NCI-H2196 (cell line): Measurements from ENCODE around the gene CCDC183.
"Not testable (repeated sequence)": the region's sequence is repeated elsewhere in the genome, so short reads cannot be mapped to it uniquely, and the experiment has no call there.

Source experiments
- DNase-seq: peaks from one replicate; lab custom pipeline; 2025; ENCODE audit not compliant: unreplicated experiment; lab: John Stamatoyannopoulos, UW

Gene CCDC183

GRCh38 chr9:136796238-136796774 lies at the start of gene CCDC183:
Gene CCDC183, plus strand, starts transcription at chr9:136796338. Its CDS starts 60 bp downstream, at chr9:136796398.
- no peak for DNase-seq

- DNase-seq = no peak
These were observed 49.5 kb upstream of the CCDC183 start for GRCh38 chr9:136746621-136747020.

DNA sequence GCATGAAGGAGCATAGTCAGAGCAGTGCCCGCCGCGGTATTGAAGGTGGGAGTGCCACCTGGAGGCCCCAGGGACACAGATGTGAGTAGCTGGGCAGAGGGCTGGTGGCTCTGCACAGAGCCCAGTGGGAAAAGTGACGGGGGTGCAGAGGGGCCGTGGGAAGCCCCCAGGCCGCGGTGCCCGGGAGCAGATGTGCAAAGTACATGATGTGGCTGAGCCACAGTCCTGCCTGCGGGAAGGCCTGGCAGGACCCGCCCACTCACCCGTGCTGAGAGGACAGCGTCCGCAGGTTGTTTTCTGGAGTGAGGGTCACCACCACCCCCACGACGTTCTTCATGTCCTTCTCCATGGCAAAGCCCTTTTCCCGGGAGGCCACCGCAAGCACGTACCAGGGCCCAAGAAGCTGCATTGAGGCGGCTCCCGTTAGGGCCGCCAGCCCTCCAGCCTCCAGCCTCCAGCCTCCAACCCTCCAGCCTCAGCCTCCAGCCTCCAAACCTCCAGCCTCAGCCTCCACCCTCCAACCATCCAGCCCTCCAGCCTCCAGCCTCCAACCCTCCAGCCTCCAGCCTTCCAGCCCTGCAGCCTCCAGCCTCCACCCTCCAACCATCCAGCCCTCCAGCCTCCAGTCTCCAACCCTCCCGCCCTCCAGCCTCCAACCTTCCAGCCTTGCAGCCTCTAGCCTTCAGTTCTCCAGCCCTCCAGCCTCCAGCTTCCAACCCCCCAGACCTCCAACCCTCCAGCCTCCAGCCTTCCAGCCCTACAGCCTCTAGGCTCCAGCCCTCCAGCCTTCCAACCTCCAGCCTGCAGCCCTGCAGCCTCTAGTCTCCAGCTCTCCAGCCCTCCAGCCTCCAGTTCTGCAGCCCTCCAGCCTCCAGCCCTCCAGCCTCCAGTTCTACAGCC lies 48.7 kb upstream of the CCDC183 start:
- DNase-seq = no peak

- no peak for DNase-seq
These were observed 47.9 kb upstream of the CCDC183 start, which contains the start of gene LCN6 for GRCh38 chr9:136748201-136748600. Gene LCN6, minus strand, starts transcription at chr9:136748525. Its CDS starts 42 bp downstream, at chr9:136748483.

- DNase-seq = no peak
These were observed 47.2 kb upstream of the CCDC183 start for GRCh38 chr9:136748666-136749611.

DNA sequence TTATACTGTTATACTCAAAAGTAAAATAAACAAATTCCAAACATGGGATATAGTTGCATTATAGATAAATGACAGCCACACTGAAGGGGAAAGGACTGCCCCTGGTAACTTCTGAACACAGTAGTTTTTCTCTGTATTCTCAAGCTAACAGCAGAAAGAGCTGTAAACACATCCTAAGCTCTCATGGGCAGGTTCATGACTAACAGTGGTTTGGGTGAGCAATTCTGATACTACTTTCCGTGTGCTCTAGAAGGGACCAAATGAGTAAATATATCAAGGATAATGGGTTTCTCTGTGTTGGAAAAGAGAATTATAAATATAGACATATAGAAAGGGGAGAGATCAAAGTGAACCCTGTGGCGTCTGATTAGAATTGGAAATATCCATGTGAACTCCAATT lies 45.6 kb upstream of the CCDC183 start:
- DNase-seq = no peak

- no peak for DNase-seq
These were observed 44.9 kb upstream of the CCDC183 start for GRCh38 chr9:136751244-136751643.

GRCh38 chr9:136751814-136752213 lies 44.3 kb upstream of the CCDC183 start:
- DNase-seq = no peak

- DNase-seq = no peak
These were observed 42.6 kb upstream of the CCDC183 start for GRCh38 chr9:136753371-136754058.

DNA sequence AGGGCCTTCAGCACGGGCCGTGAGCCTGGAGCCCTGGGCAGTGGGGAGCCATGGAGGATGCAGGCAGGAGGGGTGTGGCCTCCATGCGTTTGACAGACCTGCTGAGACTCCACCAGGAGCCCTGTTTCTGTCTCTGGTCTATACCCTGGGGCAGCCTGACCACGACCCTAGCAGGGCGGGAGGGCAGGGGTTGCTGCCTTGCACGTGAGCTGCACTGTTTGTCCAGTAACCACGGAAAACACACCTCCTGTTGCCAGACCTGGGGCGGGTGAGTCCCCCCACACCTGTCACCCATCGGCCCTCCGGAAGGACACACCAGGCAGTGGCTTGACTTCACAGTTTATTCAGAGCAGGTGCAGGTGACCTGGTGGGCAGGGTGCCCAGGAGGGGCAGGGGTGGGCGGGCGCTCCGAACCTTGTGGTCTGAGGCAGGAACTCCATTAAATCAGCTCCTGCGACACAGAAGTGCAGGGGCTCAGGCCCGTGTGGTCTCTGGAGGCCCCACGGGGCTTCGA lies 42.0 kb upstream of the CCDC183 start:
- peak; percentile 80 for DNase-seq

DNA sequence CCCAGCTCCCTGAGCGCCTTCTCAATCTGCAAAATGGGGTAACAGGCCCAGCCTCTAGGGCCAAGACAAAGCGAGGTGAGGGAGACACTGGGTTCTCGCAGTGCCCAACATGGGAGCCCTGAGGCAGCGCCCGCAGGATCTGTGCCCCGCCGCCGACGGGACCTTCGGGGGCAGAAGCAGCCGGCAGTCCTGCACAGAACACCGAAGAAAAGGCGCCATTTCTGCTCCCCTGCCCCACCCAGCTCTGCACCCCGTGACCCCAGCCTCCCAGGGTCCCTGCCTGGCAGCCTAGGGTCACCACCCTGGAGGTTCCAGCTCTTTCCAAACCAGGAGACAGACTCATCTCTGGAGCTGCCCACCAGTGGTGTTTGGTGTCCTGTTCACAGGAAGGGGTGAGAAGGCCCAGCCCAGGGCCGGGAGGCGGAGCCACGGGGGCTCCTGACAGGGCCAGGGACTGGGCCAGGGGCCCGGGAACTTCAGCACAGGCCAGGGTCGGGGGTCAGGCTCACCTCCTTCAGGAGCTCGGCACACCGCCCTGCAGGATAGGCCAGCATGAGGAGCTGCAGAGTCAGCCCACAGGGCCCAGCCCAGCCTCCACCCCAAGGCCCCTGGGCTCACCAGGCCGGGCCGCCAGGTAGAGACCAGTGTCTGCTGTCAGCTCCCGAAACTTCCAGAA lies 41.4 kb upstream of the CCDC183 start:
- DNase-seq = peak; percentile 13

DNA sequence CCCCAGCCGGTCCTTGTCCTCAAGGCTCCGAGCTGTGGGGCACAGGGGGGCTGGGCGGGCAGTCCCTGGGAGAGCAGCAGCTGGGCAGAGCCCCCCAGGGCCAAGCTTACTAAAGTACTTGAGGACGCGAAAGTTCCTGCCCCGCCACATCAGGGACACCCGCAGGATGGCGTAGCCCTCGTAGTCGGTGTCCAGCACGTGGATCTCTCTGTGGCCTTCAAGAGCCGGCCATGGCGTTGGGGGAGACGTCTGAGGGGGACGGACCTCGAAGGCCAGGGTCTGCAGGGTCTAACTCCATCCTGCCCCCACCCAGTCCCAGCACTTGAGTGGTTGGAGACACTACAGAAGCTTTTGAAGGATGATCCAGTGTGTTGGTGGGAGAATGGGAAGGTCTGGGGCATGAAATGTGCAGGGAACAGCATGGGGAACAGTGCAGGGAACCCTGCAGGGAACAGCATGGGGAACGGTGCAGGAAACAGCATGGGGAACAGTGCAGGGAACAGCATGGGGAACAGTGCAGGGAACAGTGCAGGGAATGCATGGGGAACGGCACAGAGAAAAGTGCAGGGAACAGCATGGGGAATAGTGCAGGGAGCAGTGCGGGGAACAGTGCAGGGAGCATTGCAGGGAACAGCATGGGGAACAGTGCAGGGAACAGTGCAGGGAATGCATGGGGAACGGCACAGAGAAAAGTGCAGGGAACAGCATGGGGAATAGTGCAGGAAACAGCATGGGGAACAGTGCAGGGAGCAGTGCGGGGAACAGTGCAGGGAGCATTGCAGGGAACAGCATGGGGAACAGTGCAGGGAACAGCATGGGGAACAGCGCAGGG lies 40.6 kb upstream of the CCDC183 start:
- DNase-seq = not testable (repeated sequence)

GRCh38 chr9:136756134-136756438 lies 40.1 kb upstream of the CCDC183 start:
- no peak for DNase-seq

- no peak for DNase-seq
These were observed 39.3 kb upstream of the CCDC183 start for GRCh38 chr9:136756836-136757235.

DNA sequence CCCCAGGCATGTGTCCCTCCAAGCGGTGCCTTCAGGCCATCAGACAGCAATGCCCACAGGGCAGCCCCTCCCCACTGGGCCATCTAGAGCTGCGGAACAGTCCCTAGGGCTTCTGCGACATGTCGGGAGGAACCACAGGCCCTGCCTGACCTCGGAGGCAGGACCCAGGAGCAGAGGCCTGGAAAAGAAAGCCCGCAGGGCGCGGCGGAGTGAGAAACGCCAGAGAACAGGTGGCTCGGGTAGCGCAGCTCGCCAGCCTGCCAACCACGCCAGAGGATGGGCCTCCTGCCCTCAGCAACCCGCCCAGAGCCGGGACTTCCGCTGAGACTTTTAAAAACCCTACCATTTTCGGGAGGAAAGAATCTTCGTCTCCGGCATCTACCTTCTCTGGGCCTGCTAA lies 38.8 kb upstream of the CCDC183 start:
- DNase-seq = no peak

- DNase-seq = no peak
These were observed 38.4 kb upstream of the CCDC183 start for GRCh38 chr9:136757751-136758140.

DNA sequence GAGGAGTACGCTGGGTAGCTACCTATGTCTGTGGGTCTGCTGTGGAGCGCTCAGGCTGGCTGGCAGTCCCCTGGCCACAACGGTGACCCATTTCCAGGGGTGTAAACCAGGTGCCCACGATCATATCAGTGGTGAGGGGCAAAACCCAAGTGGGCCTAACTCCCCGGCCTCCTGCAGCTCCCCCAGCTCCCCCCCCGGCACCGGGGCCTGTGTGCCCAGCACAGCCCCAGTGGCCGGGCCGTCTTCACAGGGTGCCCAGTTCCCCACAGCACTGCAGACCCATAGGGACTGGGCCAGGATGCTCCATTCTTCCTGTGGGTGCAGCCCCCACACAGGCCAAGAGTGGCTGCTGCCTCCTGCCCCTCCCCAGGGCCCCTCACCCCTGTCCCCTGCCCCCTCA lies 37.1 kb upstream of the CCDC183 start:
- DNase-seq = no peak

DNA sequence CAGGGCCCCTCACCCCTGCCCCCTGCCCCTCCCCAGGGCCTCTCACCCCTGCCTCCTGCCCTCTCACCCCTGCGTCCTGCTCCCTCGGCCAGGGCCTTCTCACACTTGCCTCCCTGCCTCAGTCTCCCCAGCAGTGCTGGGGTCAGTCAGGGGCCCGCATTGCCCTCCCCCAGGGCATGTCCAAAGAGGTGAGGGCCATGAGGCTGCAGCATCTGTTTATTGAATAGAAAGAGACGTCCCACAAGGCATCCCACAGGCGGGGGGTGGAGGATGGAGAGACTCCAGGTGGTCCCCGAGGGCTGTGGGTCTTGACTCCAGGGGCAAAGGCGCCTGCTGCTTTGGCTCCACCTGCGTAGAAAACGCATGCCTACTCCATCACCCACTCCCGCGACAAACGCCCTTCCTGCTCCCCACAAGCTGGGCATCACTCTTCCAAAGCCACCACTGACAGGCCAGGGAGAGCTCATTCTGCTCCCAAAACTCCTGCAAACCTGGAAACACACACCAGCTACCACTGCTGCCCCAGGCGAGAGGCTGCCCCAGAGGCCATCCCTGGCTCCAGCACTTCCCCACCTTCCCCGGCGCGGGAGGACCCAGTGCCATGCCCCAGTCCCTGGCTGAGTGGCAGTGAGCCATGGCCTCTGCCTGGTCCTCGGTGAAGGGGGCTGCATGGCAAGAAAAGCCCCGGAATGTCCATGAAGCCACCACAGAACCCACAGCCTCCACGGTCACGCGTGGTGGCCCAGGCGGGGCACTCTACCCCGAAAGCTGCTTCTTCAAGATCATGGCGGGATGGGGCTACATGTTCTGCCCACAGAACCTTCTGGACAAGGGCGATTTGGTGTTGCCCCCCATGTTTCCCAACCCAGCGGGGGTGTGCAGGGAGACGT lies 36.5 kb upstream of the CCDC183 start:
- no peak for DNase-seq
